H7 (cell line): ENCODE data around the gene NEUROD2. TPM values are rescaled to one million over a fixed set of nuclear protein-coding genes. Genes with fewer than 3 reads are reported as not detected.
"Not testable (repeated sequence)": the region's sequence is repeated elsewhere in the genome, so short reads cannot be mapped to it uniquely, and the experiment has no call there.

ENCODE experiments used
- DNase-seq: peaks from one replicate; pipeline ENCODE4 v3.0.0; 2012
- H3K27me3 ChIP-seq: 2 replicates; pipeline ENCODE4 v1.6.0; 2011; ENCODE audit warnings: mild to moderate bottlenecking, low read length; ENCODE audit not compliant: control insufficient read depth, insufficient read depth
- H3K36me3 ChIP-seq: replicated peaks from 2 replicates; pipeline ENCODE4 v1.5.1; 2011; ENCODE audit warnings: low read length; ENCODE audit not compliant: control insufficient read depth, insufficient read depth
- H3K4me3 ChIP-seq: 2 replicates; pipeline ENCODE4 v1.5.1; 2011; ENCODE audit warnings: low read depth, mild to moderate bottlenecking, control low read depth, low read length, moderate library complexity; ENCODE audit not compliant: insufficient read depth
- total RNA-seq: library from RNA; depleted of rRNA; stranded (reverse); fragments of >200 nt; shearing (Covaris generic); gene quantifications from 2 replicates; pipeline ENCODE4 v1.2.3, GENCODE V29; 2014

Gene NEUROD2
- total RNA-seq, 1 experiment from 2014 or later = not detected

DNA sequence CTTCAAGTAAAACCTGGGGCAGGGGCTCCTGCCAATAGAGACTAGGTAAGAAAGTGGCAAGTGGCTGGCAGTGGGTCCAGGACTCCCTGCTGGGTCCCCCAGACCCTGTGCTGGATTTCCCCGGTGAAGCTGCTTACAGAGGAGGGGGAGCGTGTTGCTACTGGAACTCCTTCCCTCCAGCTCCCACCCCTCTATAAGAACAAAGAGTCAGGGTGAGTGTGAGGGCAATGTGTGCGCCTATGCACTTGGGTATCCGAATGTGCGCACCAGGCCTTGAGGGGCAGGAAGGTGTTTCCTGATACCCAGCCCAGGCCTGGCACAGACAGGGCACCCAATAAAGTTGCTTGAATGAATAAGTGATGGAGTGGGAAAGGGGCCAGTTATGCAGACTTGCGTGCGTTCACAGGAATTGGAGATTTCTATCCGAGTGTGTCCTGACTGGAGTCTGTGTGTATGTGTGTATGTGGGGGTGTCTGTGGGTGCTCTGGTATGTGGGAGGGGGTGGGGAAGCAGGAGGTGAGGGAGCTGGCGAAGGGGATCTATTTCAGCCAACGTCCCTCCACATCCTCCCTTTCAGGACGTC lies 11.7 kb downstream of the NEUROD2 start:
- no peak overlapping the region for H3K4me3 ChIP-seq
- DNase-seq = peak; percentile 67
- H3K36me3 ChIP-seq = no peaks in the 10 kb centered on the region
- peaks cover 89% of the 10 kb centered on the region for H3K27me3 ChIP-seq

DNA sequence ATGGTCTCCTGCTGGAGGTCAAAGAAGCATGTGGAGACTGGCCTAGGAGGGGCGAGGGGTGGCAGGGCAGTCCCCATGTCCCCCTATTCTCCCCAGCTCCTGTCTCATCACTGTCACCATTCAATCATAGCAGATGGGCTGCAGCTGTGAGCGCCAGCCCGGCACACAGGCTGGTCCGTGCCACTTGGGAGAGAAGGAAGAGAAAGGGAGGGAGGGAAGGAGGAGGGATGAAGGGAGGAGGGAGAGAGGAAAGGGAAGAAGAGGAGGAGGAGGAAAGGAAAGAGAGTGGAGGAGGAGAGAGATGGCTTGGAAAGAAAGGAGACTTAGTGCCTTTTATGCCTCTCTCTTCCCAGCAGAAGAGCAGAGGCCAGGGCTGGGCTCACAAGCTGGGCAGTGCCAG lies 12.4 kb downstream of the NEUROD2 start:
- no peak for DNase-seq
- Histone ChIP-seq H3K27me3 (peaks cover 82% of the 10 kb centered on the region), H3K36me3 (no peaks in the 10 kb centered on the region), H3K4me3 (no peak overlapping the region)

- Histone ChIP-seq H3K36me3 (no peaks in the 10 kb centered on the region), H3K4me3 (no peak overlapping the region), H3K27me3 (peaks cover 65% of the 10 kb centered on the region)
- DNase-seq = no peak
Observed at GRCh38 chr17:39593371-39593770, 14.3 kb downstream of the NEUROD2 start.

- peak; percentile 87 for DNase-seq
- Histone ChIP-seq H3K27me3 (peaks cover 53% of the 10 kb centered on the region), H3K36me3 (no peaks in the 10 kb centered on the region), H3K4me3 (no peak overlapping the region)
Observed at GRCh38 chr17:39591958-39592954, 15.5 kb downstream of the NEUROD2 start.

DNA sequence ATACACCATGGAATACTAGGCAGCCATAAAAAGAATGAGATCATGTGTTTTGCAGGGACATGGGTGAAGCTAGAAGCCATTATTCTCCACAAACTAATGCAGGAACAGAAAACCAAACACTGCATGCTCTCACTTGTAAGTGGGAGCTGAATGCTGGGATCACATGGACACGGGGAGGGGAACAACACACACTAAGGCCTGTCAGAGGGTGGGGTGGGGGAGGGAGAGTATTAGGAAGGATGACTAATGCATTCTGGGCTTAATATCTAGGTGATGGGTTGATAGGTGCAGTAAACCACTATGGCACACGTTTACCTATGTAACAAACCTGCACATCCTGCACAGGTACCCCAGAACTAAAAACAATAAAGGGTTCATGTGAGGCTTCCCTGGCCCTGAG lies 17.5 kb downstream of the NEUROD2 start:
- DNase-seq, H3K4me3 ChIP-seq, H3K36me3 ChIP-seq: not testable (repeated sequence)
- H3K27me3 ChIP-seq = peaks cover 33% of the 10 kb centered on the region

- no peak for DNase-seq
- H3K36me3 ChIP-seq = no peaks in the 10 kb centered on the region
- no peak overlapping the region for H3K4me3 ChIP-seq
Observed at GRCh38 chr17:39582658-39583057, 25.1 kb downstream of the NEUROD2 start.

DNA sequence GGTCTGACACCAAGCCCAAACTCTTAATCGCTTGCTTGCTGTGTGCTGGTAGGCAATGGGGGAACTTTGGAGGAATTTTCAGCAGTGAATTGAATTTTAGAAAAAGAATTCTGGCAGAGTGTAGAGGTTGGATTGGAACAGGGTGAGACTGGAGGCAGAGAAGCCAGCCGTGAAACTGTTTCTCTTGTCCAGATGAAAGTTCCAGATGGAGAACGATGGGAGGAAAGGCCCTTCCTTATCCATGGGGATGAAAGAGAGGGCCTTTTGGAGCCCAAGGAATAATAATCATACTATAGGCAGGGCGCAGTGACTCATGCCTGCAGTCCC lies 26.0 kb downstream of the NEUROD2 start:
- Histone ChIP-seq H3K4me3 (no peak overlapping the region), H3K27me3 (no peaks in the 10 kb centered on the region), H3K36me3 (no peaks in the 10 kb centered on the region)
- DNase-seq = no peak

More at GRCh38 chr17:39582658-39583057, 25.1 kb downstream of the NEUROD2 start:
- no peaks in the 10 kb centered on the region; the same call in 1 of the 2 replicates for H3K27me3 ChIP-seq

DNA sequence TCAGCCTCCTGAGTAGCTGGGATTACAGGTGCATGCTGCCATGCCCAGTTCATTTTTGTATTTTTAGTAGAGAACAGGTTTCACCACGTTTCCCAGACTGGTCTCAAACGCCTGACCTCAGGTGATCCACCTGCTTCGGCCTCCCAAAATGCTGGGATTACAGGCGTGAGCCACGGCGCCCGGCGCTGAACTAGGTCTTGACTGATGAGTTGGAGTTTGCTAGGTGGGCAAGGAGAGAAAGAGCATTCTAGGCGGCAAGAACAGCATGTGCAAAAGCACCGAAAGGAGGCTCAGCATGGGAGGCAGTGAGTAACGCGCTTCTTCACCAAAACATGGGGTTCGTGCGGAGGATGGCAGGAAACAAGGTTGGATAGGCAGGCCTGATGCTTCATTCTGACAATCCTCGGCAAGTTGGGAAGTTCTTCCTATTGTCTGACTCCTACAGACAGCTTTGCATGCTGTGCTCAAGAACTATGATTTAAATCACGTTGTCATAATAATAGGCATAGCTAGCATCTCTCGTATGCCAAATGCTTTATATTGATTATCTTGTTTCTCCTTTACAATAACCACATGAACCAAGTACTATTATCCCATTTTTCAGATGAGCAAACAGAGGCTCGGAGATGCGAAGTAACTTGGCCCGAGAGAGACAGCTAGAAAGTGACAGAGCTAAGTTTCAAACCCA lies 26.5 kb downstream of the NEUROD2 start:
- DNase-seq = no peak
- Histone ChIP-seq H3K4me3 (no peak overlapping the region), H3K27me3 (no peaks in the 10 kb centered on the region), H3K36me3 (no peaks in the 10 kb centered on the region)

- no peak for DNase-seq
- H3K36me3 ChIP-seq = no peaks in the 10 kb centered on the region
- H3K4me3 ChIP-seq = no peak overlapping the region
- peaks cover under 1% of the 10 kb centered on the region; the same call in 1 of the 2 replicates for H3K27me3 ChIP-seq
Observed at GRCh38 chr17:39580082-39580468, 27.6 kb downstream of the NEUROD2 start.

- Histone ChIP-seq H3K36me3 (no peaks in the 10 kb centered on the region), H3K27me3 (peaks cover 4% of the 10 kb centered on the region), H3K4me3 (no peak overlapping the region)
- DNase-seq = peak; percentile 90
Observed at GRCh38 chr17:39579318-39580081, 28.2 kb downstream of the NEUROD2 start.

GRCh38 chr17:39578272-39578671 lies 29.4 kb downstream of the NEUROD2 start:
- Histone ChIP-seq H3K4me3 (no peak overlapping the region), H3K27me3 (peaks cover 4% of the 10 kb centered on the region), H3K36me3 (no peaks in the 10 kb centered on the region)
- DNase-seq = no peak

- Histone ChIP-seq H3K4me3 (no peak overlapping the region), H3K36me3 (no peaks in the 10 kb centered on the region), H3K27me3 (peaks cover 4% of the 10 kb centered on the region)
- peak; percentile 85 for DNase-seq
Observed at GRCh38 chr17:39576187-39576586, 31.5 kb downstream of the NEUROD2 start.

- DNase-seq = peak; percentile 97
- H3K4me3 ChIP-seq = peak overlapping the region; percentile 57
- H3K27me3 ChIP-seq = peaks cover 4% of the 10 kb centered on the region
- H3K36me3 ChIP-seq = no peaks in the 10 kb centered on the region; the same call in 1 of the 2 replicates
Observed at GRCh38 chr17:39573447-39574298, 34.0 kb downstream of the NEUROD2 start.
